ENCODE data around the gene GFRA4. TPM values are rescaled to one million over a fixed set of nuclear protein-coding genes. Genes with fewer than 3 reads are reported as not detected.

GFRA4 gene
- total RNA-seq, 1 donor = not detected

- H3K4me3 ChIP-seq (ENCODE audit: low read depth, low read length) = no peak overlapping the region
- DNase-seq (ENCODE audit: low read depth) = peak; percentile 32
- no peak for TF ChIP-seq CTCF (IDR thresholded peaks at IDR 0.05; ENCODE audit: insufficient read depth, low read length)
Measured at GRCh38 chr20:3612795-3613572, 50.2 kb downstream of the GFRA4 start.

- no peak overlapping the region for H3K4me3 ChIP-seq (ENCODE audit: low read depth, low read length)
- no peak for DNase-seq (ENCODE audit: low read depth)
- TF ChIP-seq CTCF (IDR thresholded peaks at IDR 0.05; ENCODE audit: insufficient read depth, low read length) = no peak
Measured at GRCh38 chr20:3611901-3612300, 51.3 kb downstream of the GFRA4 start.

Other genes with a start within 250 kb of the GFRA4 start
- gene ATRN, start 192.4 kb downstream of the GFRA4 start, total RNA-seq (ENCODE audit: low replicate concordance) = 27.1 and 35.2 TPM in 2 replicates
- gene ADAM33, start 18.6 kb upstream of the GFRA4 start, total RNA-seq (ENCODE audit: low replicate concordance) = 68.6 and 145 TPM in 2 replicates
- 0.08 TPM in 1 of 2 replicates, not detected in the other for gene SIGLEC1, start 49.2 kb upstream of the GFRA4 start, total RNA-seq (ENCODE audit: low replicate concordance)
- gene HSPA12B, start 69.3 kb upstream of the GFRA4 start, total RNA-seq (ENCODE audit: low replicate concordance) = 0.18 and 8.3 TPM in 2 replicates
- gene ADISSP, start 104.4 kb upstream of the GFRA4 start, total RNA-seq (ENCODE audit: low replicate concordance) = 28.4 and 37.7 TPM in 2 replicates
- 0.09 TPM in 1 of 2 replicates, not detected in the other for gene SPEF1, start 118.0 kb upstream of the GFRA4 start, total RNA-seq (ENCODE audit: low replicate concordance)
- gene CENPB, start 123.3 kb upstream of the GFRA4 start, total RNA-seq (ENCODE audit: low replicate concordance) = 94.8 and 170 TPM in 2 replicates
- gene CDC25B, start 132.9 kb upstream of the GFRA4 start, total RNA-seq (ENCODE audit: low replicate concordance) = 51.0 and 58.5 TPM in 2 replicates
- 9.4 and 20.4 TPM in 2 replicates for gene AP5S1, start 157.1 kb upstream of the GFRA4 start, total RNA-seq (ENCODE audit: low replicate concordance)
- 16.4 and 23.7 TPM in 2 replicates for gene MAVS, start 183.4 kb upstream of the GFRA4 start, total RNA-seq (ENCODE audit: low replicate concordance)
- 54.9 and 102 TPM in 2 replicates for gene PANK2, start 226.0 kb upstream of the GFRA4 start, total RNA-seq (ENCODE audit: low replicate concordance)